ENCODE measurements around the gene IVD. TPM values are rescaled to one million over a fixed set of nuclear protein-coding genes. Genes with fewer than 3 reads are reported as not detected.
A peak's percentile ranks its signal among the peaks of the same experiment; 100 is the strongest.

Gene IVD
- 10 to 100 TPM; 77.7 to 79.9 TPM for total RNA-seq

- Mint-ChIP-seq H3K27me3 (ENCODE audit: low read depth) (no peaks in the 10 kb centered on the region), H3K27ac (peak within 1 kb of the TSS; percentile 95), H3K4me1 (ENCODE audit: low read depth) (peaks cover 45% of the 10 kb centered on the region), H3K9me3 (ENCODE audit: insufficient read depth) (no peaks in the 10 kb centered on the region), H3K4me3 (peak within 1 kb of the TSS; percentile 86), H3K36me3 (ENCODE audit: low read depth) (peaks cover 37% of the 10 kb centered on the region)
- CTCF ChIA-PET, result interaction anchor here (0.9 to 5.6 kb wide), 15 partner anchors 8 to 131 kb away, joined by 3 to 38 read pairs (median 5); partner anchors contain the start of genes BAHD1, KNSTRN and PLCB2
- ATAC-seq (peak; percentile 100), DNase-seq (peak; percentile 95)
- POLR2A ChIA-PET, result interaction anchor here (0.6 to 2.0 kb wide), 9 partner anchors 8 to 51 kb away, joined by 3 to 7 read pairs (median 4); partner anchors contain the start of gene KNSTRN
Observed at GRCh38 chr15:40405501-40406381, at the start of gene IVD. Gene IVD, plus strand, starts transcription at chr15:40405795. Its CDS starts 33 bp downstream, at chr15:40405828.

- Mint-ChIP-seq H3K4me3 (no peak overlapping the region), H3K36me3 (ENCODE audit: low read depth) (no peaks in the 10 kb centered on the region), H3K9me3 (ENCODE audit: insufficient read depth) (no peaks in the 10 kb centered on the region), H3K4me1 (ENCODE audit: low read depth) (peaks cover 12% of the 10 kb centered on the region), H3K27ac (no peak overlapping the region), H3K27me3 (ENCODE audit: low read depth) (peaks cover 11% of the 10 kb centered on the region)
- DNase-seq, result no peak
- ChIA-PET CTCF (interaction anchor here (3.2 to 5.6 kb wide), 3 partner anchors 12 to 18 kb away, joined by 19 to 32 read pairs (median 27); no protein-coding TSS in a partner anchor), POLR2A (no interaction called here)
- no peak for ATAC-seq
Observed at GRCh38 chr15:40355976-40356585, 49.5 kb upstream of the IVD start.

- Mint-ChIP-seq H3K27me3 (ENCODE audit: low read depth) (peaks cover 11% of the 10 kb centered on the region), H3K4me3 (peak overlapping the region; percentile 75), H3K4me1 (ENCODE audit: low read depth) (peaks cover 12% of the 10 kb centered on the region), H3K9me3 (ENCODE audit: insufficient read depth) (no peaks in the 10 kb centered on the region), H3K27ac (no peak overlapping the region), H3K36me3 (ENCODE audit: low read depth) (no peaks in the 10 kb centered on the region)
- ChIA-PET CTCF (interaction anchor here (0.8 to 5.6 kb wide), 9 partner anchors 11 to 538 kb away, joined by 3 to 32 read pairs (median 3); no protein-coding TSS in a partner anchor), POLR2A (interaction anchor here (0.6 to 1.4 kb wide), 2 partner anchors 9 to 28 kb away, joined by 3 to 4 read pairs; no protein-coding TSS in a partner anchor)
- ATAC-seq (no peak), DNase-seq (no peak)
Observed at GRCh38 chr15:40357246-40357645, 48.3 kb upstream of the IVD start.

GRCh38 chr15:40357723-40358470 is 47.7 kb upstream of the IVD start, which contains the start of gene DISP2:
Gene DISP2, plus strand, starts transcription at chr15:40358219. Its CDS starts 103 bp downstream, at chr15:40358322.
- DNase-seq (peak; percentile 90), ATAC-seq (peak; percentile 95)
- peaks cover 12% of the 10 kb centered on the region for H3K4me1 Mint-ChIP-seq (ENCODE audit: low read depth)
- no peaks in the 10 kb centered on the region for H3K36me3 Mint-ChIP-seq (ENCODE audit: low read depth)
- H3K27ac Mint-ChIP-seq, result no peak within 1 kb of the TSS
- POLR2A ChIA-PET, result interaction anchor here (0.6 to 1.4 kb wide), 3 partner anchors 10 to 39 kb away, joined by 3 to 4 read pairs (median 4); no protein-coding TSS in a partner anchor
- peak within 1 kb of the TSS; percentile 78 for H3K4me3 Mint-ChIP-seq
- CTCF ChIA-PET, result interaction anchor here (0.8 to 5.6 kb wide), 9 partner anchors 10 to 537 kb away, joined by 3 to 32 read pairs (median 3); partner anchors contain the start of gene PLCB2
- peaks cover 11% of the 10 kb centered on the region for H3K27me3 Mint-ChIP-seq (ENCODE audit: low read depth)
- H3K9me3 Mint-ChIP-seq (ENCODE audit: insufficient read depth), result no peaks in the 10 kb centered on the region

GRCh38 chr15:40358471-40359353 is 46.9 kb upstream of the IVD start:
- H3K4me1 Mint-ChIP-seq (ENCODE audit: low read depth), result peaks cover 12% of the 10 kb centered on the region
- no peak overlapping the region for H3K27ac Mint-ChIP-seq
- H3K36me3 Mint-ChIP-seq (ENCODE audit: low read depth), result no peaks in the 10 kb centered on the region
- DNase-seq (peak; percentile 58), ATAC-seq (peak; percentile 52)
- CTCF ChIA-PET, result interaction anchor here (1.2 to 5.6 kb wide), 4 partner anchors 10 to 51 kb away, joined by 3 to 27 read pairs (median 11); partner anchors contain the start of gene PLCB2
- H3K9me3 Mint-ChIP-seq (ENCODE audit: insufficient read depth), result no peaks in the 10 kb centered on the region
- POLR2A ChIA-PET, result no interaction called here
- H3K4me3 Mint-ChIP-seq, result peak overlapping the region; percentile 78
- H3K27me3 Mint-ChIP-seq (ENCODE audit: low read depth), result peaks cover 9% of the 10 kb centered on the region

GRCh38 chr15:40360015-40360414 is 45.6 kb upstream of the IVD start:
- ATAC-seq (no peak), DNase-seq (no peak)
- CTCF ChIA-PET, result interaction anchor here (1.0 kb wide), 1 partner anchor 15 kb away, joined by 3 read pairs; no protein-coding TSS in a partner anchor
- Mint-ChIP-seq H3K4me1 (ENCODE audit: low read depth) (peaks cover 12% of the 10 kb centered on the region), H3K27ac (no peak overlapping the region), H3K36me3 (ENCODE audit: low read depth) (no peaks in the 10 kb centered on the region), H3K9me3 (ENCODE audit: insufficient read depth) (no peaks in the 10 kb centered on the region), H3K4me3 (no peak overlapping the region), H3K27me3 (ENCODE audit: low read depth) (peaks cover 5% of the 10 kb centered on the region)
- POLR2A ChIA-PET, result no interaction called here

- Mint-ChIP-seq H3K27me3 (ENCODE audit: low read depth) (peaks cover 3% of the 10 kb centered on the region), H3K9me3 (ENCODE audit: insufficient read depth) (no peaks in the 10 kb centered on the region), H3K4me3 (no peak overlapping the region), H3K4me1 (ENCODE audit: low read depth) (peaks cover 26% of the 10 kb centered on the region), H3K36me3 (ENCODE audit: low read depth) (no peaks in the 10 kb centered on the region), H3K27ac (no peak overlapping the region)
- ATAC-seq (no peak), DNase-seq (no peak)
- ChIA-PET CTCF (interaction anchor here (1.0 kb wide), 1 partner anchor 17 kb away, joined by 4 read pairs; no protein-coding TSS in a partner anchor), POLR2A (no interaction called here)
Observed at GRCh38 chr15:40361640-40362039, 44.0 kb upstream of the IVD start.

- ATAC-seq (no peak), DNase-seq (no peak)
- Mint-ChIP-seq H3K4me1 (ENCODE audit: low read depth) (peaks cover 36% of the 10 kb centered on the region), H3K27ac (no peak overlapping the region), H3K9me3 (ENCODE audit: insufficient read depth) (no peaks in the 10 kb centered on the region), H3K36me3 (ENCODE audit: low read depth) (no peaks in the 10 kb centered on the region), H3K27me3 (ENCODE audit: low read depth) (no peaks in the 10 kb centered on the region), H3K4me3 (no peak overlapping the region)
- ChIA-PET POLR2A (no interaction called here), CTCF (interaction anchor here (7.1 kb wide), 1 partner anchor 20 kb away, joined by 51 read pairs; the partner anchor contains the start of gene CCDC9B)
Observed at GRCh38 chr15:40363611-40364010, 42.0 kb upstream of the IVD start.

GRCh38 chr15:40364251-40364650 is 41.3 kb upstream of the IVD start:
- DNase-seq, result no peak
- no peak for ATAC-seq
- Mint-ChIP-seq H3K9me3 (ENCODE audit: insufficient read depth) (no peaks in the 10 kb centered on the region), H3K4me3 (no peak overlapping the region), H3K27me3 (ENCODE audit: low read depth) (no peaks in the 10 kb centered on the region), H3K4me1 (ENCODE audit: low read depth) (peaks cover 33% of the 10 kb centered on the region), H3K36me3 (ENCODE audit: low read depth) (no peaks in the 10 kb centered on the region), H3K27ac (no peak overlapping the region)
- ChIA-PET POLR2A (no interaction called here), CTCF (interaction anchor here (1.5 to 7.1 kb wide), 3 partner anchors 21 to 41 kb away, joined by 5 to 51 read pairs (median 34); partner anchors contain the start of genes CCDC9B and IVD)

DNA sequence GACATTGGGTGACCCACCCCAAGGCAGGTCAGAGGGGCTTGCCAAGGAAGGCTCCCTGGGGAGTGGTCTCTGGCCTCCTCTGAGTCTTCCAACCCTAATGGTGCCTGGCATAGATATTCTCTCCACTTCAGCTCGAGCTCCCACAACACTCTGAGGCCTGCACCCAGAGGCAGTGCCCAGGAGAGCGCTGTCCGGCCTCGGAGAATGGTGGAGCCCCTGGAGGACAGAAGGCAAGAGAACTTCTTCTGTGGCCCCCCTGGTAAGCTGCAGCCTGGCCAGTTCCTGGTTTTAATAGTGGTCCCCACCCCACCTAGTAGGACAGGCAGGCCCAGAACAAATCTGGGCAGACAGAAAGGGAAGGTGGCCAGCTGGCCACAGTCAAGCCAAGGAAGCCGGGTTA is 40.6 kb upstream of the IVD start:
- H3K27ac Mint-ChIP-seq, result no peak overlapping the region
- H3K4me1 Mint-ChIP-seq (ENCODE audit: low read depth), result peaks cover 33% of the 10 kb centered on the region
- H3K27me3 Mint-ChIP-seq (ENCODE audit: low read depth), result no peaks in the 10 kb centered on the region
- ATAC-seq, result no peak
- no peak overlapping the region for H3K4me3 Mint-ChIP-seq
- POLR2A ChIA-PET, result no interaction called here
- CTCF ChIA-PET, result interaction anchor here (0.8 to 8.4 kb wide), 7 partner anchors 21 to 92 kb away, joined by 3 to 109 read pairs (median 5); partner anchors contain the start of genes CCDC9B and IVD
- no peaks in the 10 kb centered on the region for H3K36me3 Mint-ChIP-seq (ENCODE audit: low read depth)
- no peak for DNase-seq
- no peaks in the 10 kb centered on the region for H3K9me3 Mint-ChIP-seq (ENCODE audit: insufficient read depth)

All from activated CD8-positive, alpha-beta T cell treated with anti-CD3 and anti-CD28 coated beads, Interleukin-2, amount 10 ng/mL, durations not matched to agents 7 days and 5 days (primary cell).